ENCODE data around the gene SBNO2. TPM values are rescaled to one million over a fixed set of nuclear protein-coding genes. Genes with fewer than 3 reads are reported as not detected.
A peak's percentile ranks its signal among the peaks of the same experiment; 100 is the strongest.

SBNO2 gene
- total and polyA plus RNA-seq, 2 experiments from 2014 or later, result 6.9 to 35.4 TPM

DNA sequence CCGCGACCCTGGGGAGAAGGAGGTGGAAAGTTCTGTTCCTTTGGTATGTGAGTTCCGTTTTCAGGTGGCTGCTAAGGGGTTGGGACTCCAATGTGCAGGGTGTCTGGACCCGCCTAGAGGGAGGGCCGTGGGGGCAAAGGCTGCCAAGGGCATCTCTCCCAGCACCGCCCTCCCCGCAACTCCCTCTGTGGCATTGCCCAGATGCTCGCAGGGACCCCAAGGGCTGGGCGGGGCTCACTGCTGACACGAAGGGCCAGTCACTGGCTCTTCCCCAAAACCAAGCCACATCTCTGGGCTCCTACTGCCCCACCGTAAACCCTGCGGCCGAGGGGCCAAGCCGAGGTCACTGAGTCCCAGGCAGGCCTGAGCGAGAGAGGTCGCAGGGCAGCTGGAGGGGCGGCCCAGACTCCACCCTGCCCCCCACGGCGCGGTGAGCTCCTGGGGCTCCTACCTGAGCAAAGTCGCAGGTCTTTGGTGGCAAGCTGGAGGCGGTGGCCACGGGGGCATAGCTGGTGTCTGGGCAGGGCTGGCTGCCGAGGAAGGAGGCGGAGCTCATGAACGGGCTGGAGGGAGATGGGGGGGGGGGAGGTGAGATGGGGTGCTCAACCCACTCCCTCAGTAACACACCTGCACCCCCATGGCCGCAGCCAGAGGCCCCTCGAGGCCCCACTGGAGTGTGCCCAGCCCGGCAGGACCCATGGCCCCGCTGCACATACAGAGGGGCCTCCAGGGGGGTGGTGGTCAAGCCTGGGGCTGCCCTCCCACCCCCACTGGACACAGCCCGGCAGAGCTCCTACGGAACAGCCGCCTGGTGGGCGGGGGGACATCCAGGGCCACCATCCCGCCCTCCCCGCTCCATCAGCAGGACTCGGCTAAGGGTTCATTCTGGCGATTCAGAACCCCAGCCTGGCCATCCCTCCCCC lies 26.9 kb downstream of the SBNO2 start:
- Histone ChIP-seq H3K36me3 (ENCODE audit: insufficient read depth) (peaks cover 3% of the 10 kb centered on the region; the same call in 1 of the 2 replicates), H3K4me2 (peak overlapping the region; percentile 32; the same call in 1 of the 2 replicates), H4K20me1 (replicated peaks; ENCODE audit: insufficient read depth) (no peaks in the 10 kb centered on the region; the same call in 1 of the 2 replicates), H3K9me2 (ENCODE audit: insufficient read depth) (no peaks in the 10 kb centered on the region), H3K27me3 (ENCODE audit: insufficient read depth) (no peaks in the 10 kb centered on the region), H3K79me2 (replicated peaks; ENCODE audit: insufficient read depth) (no peaks in the 10 kb centered on the region), H3F3A (replicated peaks; ENCODE audit: low read depth) (no peaks in the 10 kb centered on the region), H3K4me1 (ENCODE audit: insufficient read depth) (peaks cover 19% of the 10 kb centered on the region), H3K27ac (ENCODE audit: low read depth) (0 out of 2 replicates have a peak overlapping the region, but pooled peaks have one; percentile 50), H2AFZ (no peak overlapping the region), H3K4me3 (no peak overlapping the region)
- Mint-ChIP-seq H3K4me1 (peaks cover 24% of the 10 kb centered on the region), H3K36me3 (ENCODE audit: low read depth) (peaks cover 34% of the 10 kb centered on the region), H3K9me3 (peaks cover 4% of the 10 kb centered on the region; the same call in 1 of the 3 replicates), H3K27ac (peak overlapping the region; percentile 88), H3K27me3 (ENCODE audit: insufficient read depth, low read depth, poor library complexity) (peaks cover 13% of the 10 kb centered on the region), H3K4me3 (no peak overlapping the region)
- TF ChIP-seq CREB1 (CRISPR knock-in tag; IDR thresholded peaks at IDR 0.05; ENCODE audit: low read depth) (no peak), ZNF331 (CRISPR knock-in tag; IDR thresholded peaks at IDR 0.05; ENCODE audit: low read depth) (no peak), ZNF114 (CRISPR knock-in tag; IDR thresholded peaks at IDR 0.05) (no peak), POLR2AphosphoS5 (IDR thresholded peaks at IDR 0.05; ENCODE audit: low read depth) (no peak), JUNB (IDR thresholded peaks at IDR 0.05; ENCODE audit: unreplicated experiment) (no peak), STAT1 (IDR thresholded peaks at IDR 0.05; ENCODE audit: unreplicated experiment) (no peak), EZH2 (IDR thresholded peaks at IDR 0.05; ENCODE audit: low read depth, unreplicated experiment) (no peak), EZH2phosphoT487 (IDR thresholded peaks at IDR 0.05; ENCODE audit: unreplicated experiment) (no peak), NANOG (IDR thresholded peaks at IDR 0.05; ENCODE audit: borderline replicate concordance) (no peak)
- TF ChIP-seq, protein P1, sequence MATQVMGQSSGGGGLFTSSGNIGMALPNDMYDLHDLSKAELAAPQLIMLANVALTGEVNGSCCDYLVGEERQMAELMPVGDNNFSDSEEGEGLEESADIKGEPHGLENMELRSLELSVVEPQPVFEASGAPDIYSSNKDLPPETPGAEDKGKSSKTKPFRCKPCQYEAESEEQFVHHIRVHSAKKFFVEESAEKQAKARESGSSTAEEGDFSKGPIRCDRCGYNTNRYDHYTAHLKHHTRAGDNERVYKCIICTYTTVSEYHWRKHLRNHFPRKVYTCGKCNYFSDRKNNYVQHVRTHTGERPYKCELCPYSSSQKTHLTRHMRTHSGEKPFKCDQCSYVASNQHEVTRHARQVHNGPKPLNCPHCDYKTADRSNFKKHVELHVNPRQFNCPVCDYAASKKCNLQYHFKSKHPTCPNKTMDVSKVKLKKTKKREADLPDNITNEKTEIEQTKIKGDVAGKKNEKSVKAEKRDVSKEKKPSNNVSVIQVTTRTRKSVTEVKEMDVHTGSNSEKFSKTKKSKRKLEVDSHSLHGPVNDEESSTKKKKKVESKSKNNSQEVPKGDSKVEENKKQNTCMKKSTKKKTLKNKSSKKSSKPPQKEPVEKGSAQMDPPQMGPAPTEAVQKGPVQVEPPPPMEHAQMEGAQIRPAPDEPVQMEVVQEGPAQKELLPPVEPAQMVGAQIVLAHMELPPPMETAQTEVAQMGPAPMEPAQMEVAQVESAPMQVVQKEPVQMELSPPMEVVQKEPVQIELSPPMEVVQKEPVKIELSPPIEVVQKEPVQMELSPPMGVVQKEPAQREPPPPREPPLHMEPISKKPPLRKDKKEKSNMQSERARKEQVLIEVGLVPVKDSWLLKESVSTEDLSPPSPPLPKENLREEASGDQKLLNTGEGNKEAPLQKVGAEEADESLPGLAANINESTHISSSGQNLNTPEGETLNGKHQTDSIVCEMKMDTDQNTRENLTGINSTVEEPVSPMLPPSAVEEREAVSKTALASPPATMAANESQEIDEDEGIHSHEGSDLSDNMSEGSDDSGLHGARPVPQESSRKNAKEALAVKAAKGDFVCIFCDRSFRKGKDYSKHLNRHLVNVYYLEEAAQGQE (IDR thresholded peaks at IDR 0.05; ENCODE audit: unreplicated experiment), result no peak
- TF ChIP-seq, protein P2, sequence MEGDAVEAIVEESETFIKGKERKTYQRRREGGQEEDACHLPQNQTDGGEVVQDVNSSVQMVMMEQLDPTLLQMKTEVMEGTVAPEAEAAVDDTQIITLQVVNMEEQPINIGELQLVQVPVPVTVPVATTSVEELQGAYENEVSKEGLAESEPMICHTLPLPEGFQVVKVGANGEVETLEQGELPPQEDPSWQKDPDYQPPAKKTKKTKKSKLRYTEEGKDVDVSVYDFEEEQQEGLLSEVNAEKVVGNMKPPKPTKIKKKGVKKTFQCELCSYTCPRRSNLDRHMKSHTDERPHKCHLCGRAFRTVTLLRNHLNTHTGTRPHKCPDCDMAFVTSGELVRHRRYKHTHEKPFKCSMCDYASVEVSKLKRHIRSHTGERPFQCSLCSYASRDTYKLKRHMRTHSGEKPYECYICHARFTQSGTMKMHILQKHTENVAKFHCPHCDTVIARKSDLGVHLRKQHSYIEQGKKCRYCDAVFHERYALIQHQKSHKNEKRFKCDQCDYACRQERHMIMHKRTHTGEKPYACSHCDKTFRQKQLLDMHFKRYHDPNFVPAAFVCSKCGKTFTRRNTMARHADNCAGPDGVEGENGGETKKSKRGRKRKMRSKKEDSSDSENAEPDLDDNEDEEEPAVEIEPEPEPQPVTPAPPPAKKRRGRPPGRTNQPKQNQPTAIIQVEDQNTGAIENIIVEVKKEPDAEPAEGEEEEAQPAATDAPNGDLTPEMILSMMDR (conservative IDR thresholded peaks at IDR 0.05; ENCODE audit: low read depth in 2 of 2), result no peak
- TF ChIP-seq, protein P3, sequence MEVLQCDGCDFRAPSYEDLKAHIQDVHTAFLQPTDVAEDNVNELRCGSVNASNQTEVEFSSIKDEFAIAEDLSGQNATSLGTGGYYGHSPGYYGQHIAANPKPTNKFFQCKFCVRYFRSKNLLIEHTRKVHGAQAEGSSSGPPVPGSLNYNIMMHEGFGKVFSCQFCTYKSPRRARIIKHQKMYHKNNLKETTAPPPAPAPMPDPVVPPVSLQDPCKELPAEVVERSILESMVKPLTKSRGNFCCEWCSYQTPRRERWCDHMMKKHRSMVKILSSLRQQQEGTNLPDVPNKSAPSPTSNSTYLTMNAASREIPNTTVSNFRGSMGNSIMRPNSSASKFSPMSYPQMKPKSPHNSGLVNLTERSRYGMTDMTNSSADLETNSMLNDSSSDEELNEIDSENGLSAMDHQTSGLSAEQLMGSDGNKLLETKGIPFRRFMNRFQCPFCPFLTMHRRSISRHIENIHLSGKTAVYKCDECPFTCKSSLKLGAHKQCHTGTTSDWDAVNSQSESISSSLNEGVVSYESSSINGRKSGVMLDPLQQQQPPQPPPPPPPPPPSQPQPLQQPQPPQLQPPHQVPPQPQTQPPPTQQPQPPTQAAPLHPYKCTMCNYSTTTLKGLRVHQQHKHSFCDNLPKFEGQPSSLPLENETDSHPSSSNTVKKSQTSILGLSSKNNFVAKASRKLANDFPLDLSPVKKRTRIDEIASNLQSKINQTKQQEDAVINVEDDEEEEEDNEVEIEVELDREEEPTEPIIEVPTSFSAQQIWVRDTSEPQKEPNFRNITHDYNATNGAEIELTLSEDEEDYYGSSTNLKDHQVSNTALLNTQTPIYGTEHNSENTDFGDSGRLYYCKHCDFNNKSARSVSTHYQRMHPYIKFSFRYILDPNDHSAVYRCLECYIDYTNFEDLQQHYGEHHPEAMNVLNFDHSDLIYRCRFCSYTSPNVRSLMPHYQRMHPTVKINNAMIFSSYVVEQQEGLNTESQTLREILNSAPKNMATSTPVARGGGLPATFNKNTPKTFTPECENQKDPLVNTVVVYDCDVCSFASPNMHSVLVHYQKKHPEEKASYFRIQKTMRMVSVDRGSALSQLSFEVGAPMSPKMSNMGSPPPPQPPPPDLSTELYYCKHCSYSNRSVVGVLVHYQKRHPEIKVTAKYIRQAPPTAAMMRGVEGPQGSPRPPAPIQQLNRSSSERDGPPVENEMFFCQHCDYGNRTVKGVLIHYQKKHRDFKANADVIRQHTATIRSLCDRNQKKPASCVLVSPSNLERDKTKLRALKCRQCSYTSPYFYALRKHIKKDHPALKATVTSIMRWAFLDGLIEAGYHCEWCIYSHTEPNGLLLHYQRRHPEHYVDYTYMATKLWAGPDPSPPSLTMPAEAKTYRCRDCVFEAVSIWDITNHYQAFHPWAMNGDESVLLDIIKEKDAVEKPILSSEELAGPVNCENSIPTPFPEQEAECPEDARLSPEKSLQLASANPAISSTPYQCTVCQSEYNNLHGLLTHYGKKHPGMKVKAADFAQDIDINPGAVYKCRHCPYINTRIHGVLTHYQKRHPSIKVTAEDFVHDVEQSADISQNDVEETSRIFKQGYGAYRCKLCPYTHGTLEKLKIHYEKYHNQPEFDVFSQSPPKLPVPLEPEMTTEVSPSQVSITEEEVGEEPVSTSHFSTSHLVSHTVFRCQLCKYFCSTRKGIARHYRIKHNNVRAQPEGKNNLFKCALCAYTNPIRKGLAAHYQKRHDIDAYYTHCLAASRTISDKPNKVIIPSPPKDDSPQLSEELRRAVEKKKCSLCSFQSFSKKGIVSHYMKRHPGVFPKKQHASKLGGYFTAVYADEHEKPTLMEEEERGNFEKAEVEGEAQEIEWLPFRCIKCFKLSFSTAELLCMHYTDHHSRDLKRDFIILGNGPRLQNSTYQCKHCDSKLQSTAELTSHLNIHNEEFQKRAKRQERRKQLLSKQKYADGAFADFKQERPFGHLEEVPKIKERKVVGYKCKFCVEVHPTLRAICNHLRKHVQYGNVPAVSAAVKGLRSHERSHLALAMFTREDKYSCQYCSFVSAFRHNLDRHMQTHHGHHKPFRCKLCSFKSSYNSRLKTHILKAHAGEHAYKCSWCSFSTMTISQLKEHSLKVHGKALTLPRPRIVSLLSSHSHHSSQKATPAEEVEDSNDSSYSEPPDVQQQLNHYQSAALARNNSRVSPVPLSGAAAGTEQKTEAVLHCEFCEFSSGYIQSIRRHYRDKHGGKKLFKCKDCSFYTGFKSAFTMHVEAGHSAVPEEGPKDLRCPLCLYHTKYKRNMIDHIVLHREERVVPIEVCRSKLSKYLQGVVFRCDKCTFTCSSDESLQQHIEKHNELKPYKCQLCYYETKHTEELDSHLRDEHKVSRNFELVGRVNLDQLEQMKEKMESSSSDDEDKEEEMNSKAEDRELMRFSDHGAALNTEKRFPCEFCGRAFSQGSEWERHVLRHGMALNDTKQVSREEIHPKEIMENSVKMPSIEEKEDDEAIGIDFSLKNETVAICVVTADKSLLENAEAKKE (CRISPR knock-in tag; IDR thresholded peaks at IDR 0.05), result no peak
- ATAC-seq, result peak; percentile 17
- DNase-seq (ENCODE audit: low spot score), result no peak

Data from GM23338 (cell line).